Measurements from ENCODE around the gene ANKRD13D.

ANKRD13D gene

DNA sequence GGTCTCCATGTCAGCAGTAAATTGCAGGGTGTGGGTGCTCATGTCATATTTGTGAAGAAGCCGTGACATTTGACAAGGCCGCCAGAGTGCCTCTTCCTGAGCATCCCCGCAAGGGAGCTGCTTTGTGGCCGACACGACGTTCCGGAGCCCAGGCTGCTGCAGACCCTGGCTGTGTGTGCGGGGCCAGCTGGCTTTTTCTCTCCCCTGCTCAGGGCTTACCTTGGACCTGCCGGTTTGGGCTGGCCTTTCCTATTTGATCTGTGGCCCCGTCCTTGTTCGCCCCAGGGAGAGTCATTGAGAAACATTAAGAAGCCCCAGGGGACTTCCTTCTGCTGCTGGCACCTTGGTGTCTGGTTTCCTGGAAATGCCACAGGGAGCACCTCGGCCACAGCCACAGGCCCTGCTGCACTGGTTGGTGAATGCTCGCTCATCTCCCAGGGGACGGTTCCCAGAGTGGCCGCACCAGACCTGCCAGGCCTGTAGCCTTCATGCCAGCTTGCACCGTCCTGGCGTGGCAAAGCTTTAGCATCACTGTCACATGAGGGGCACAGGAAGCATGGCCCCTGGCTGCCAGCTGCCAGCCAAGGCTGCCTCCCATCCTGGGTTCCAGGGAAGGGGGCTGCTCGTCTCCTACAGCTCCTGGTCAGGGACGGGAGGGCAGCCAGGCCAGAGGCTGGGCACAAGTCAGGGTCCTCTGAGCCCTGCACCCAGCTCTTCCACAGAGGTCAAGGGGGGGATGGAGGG, 17.4 kb upstream of the ANKRD13D start:
- H3K4me3 ChIP-seq (ENCODE audit: low read depth, low read length), result no peak overlapping the region
- DNase-seq (ENCODE audit: low read depth), result no peak

- no peak overlapping the region for H3K4me3 ChIP-seq (ENCODE audit: low read depth, low read length)
- DNase-seq (ENCODE audit: low read depth), result no peak
These were observed 16.5 kb upstream of the ANKRD13D start for GRCh38 chr11:67272327-67273259.

DNA sequence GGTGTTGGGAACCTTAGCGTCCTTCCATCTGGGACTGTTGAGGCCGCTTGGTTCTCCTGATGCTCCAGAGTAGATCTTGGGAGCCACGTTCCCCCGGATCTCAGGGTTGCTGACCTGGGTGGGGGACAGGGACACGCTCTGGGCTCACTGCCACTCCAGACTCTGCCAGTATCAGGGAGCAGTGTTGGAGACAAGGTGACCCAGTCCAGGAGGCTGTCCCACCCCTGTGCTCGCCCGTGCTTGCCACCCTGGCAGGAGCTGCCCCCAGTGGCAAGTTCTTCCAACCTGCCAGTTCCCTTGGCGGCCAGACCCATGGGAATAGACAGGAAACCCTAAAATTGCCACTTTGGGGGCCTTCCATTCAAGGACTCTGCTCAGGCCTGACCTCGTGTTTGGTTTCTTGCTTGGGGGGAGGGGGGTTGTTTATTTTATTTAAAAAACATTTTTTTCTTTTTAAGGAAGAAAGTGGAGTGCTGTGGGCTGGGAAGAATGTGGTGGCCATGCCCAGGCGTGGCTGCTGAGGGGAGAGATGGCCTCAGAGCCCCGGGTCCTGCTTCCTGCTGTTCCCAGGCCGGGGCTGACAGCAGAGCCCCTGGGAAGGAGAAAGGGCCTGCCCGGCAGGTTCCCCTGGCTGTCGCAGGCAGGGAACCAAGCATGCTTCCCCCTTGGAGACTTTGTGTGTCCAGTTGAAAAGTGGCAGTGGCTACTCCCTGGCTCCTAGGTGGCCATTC, 15.7 kb upstream of the ANKRD13D start:
- H3K4me3 ChIP-seq (ENCODE audit: low read depth, low read length), result no peak overlapping the region
- DNase-seq (ENCODE audit: low read depth), result no peak

DNA sequence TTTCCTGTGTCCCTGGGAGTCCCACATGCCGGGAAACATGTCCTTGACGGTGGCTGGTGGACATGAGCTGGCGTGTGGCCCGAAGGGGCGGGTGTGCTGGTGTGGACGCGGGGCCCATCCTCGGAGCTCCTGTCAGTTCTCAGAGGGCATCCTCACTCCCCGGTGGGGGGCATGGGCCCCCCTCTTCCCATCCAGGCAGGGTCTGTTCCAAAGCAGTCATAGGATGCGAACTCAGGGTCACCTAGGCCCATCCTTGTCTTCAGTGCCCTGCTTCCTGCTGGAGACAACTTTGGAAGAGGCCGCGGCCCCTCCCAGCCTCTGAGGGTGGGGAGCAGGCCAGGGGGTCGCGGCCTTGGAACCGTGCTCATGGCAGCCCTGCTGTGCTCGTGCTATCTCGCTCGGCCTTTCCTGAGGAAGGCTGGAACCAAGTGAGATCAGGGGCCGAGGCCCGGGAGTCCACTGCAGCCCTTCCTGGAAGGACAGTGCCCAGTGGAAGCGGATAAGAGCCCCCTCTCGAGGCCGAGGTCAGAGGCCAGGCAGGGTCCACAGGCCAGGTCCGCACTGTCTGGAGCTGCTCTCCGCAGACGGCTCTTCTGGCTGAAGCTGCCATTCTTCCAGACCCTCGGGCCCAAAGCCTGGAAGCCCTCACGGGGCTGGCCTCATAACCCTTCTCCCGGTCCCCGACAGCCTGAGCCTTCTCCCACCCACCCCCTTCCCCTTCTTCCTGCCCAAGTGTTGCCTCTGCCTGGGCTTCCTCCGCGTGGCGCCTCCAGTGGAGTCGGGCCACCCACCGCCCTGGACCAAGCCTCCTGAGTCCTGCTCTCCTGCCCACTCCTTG, 14.1 kb upstream of the ANKRD13D start:
- no peak for DNase-seq (ENCODE audit: low read depth)

GRCh38 chr11:67275606-67276409, 13.3 kb upstream of the ANKRD13D start:
- no peak overlapping the region for H3K4me3 ChIP-seq (ENCODE audit: low read depth, low read length)
- DNase-seq (ENCODE audit: low read depth), result no peak

More for the DNA sequence above, 14.1 kb upstream of the ANKRD13D start:
- no peak overlapping the region for H3K4me3 ChIP-seq (ENCODE audit: low read depth, low read length)

GRCh38 chr11:67276781-67277230, 12.3 kb upstream of the ANKRD13D start:
- no peak for DNase-seq (ENCODE audit: low read depth)

DNA sequence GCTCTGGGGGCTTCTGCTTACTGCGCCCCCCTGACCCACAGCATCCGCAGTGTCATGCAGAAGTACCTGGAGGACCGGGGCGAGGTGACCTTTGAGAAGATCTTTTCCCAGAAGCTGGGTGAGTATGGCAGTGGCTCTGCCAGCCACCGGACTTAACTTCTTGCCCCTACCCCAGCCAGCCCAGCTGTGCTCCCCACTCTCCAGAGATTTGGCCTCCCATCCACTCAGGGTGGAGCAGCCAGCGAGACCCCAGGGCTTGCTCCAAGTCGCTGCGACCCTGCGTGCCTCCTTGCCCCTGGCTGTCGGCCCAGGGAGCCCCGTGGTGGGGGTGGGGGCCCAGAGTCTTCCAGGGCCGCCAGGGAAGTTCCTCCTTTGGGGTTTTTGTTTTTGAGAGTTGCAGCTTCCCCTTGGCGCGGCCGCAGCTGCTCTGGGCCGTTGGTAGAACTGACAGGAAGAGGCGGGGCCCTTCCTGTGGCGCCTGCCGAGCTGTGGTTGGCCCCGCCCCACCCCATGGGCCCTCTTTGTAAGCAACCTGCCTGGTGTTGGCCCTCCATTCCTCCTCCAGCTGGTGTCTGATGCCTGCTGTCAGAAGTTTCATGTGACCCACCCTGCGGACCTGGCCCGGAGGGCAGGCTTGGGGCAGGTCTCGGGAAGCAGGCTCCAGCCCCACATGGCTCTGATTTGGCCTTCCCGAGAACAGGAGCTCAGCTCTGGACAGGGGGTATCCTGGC, 11.7 kb upstream of the ANKRD13D start:
- peak overlapping the region; percentile 32 for H3K4me3 ChIP-seq (ENCODE audit: low read depth, low read length)
- no peak for DNase-seq (ENCODE audit: low read depth)

More at GRCh38 chr11:67276781-67277230, 12.3 kb upstream of the ANKRD13D start:
- peak overlapping the region; percentile 32 for H3K4me3 ChIP-seq (ENCODE audit: low read depth, low read length)

DNA sequence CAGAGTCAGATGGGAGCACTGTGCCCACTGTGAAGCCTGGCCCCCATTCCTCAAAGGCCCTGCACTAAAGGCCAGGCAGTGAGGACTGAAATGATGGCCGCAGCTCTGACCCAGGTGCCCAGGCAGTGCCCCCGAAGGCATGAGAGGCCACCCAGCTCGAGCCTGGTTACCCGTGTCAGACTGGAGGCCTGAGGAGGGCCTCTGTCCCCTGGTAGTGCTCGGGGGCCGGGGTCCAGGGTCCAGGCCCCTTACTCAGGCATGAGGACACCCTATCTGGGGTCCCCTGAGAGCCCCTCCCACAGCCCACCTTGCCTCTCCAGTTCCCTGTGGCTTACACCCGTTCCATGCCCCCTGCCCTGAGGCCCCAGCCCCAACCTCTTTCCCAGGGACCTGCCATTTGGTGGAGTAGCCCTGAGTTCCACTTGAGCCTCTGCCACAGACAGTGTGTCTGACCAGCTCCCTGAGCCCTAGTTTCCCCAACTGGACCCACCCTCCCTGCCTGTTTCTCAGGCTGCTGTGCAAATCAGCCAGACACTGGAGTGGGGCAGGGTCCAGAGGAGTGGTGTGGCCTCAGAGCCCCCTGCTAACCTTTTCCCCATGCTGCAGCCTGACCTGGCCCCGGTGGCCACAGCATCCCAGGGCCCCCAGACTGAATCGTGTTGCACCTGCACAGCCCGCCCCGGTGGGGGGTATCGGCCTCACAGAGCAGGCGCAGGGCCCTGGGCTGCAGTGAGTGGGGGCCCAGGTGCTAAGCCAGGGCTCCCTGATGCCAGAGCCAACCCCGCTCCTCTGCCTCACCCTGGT, 10.8 kb upstream of the ANKRD13D start:
- no peak for DNase-seq (ENCODE audit: low read depth)
- no peak overlapping the region for H3K4me3 ChIP-seq (ENCODE audit: low read depth, low read length)

DNA sequence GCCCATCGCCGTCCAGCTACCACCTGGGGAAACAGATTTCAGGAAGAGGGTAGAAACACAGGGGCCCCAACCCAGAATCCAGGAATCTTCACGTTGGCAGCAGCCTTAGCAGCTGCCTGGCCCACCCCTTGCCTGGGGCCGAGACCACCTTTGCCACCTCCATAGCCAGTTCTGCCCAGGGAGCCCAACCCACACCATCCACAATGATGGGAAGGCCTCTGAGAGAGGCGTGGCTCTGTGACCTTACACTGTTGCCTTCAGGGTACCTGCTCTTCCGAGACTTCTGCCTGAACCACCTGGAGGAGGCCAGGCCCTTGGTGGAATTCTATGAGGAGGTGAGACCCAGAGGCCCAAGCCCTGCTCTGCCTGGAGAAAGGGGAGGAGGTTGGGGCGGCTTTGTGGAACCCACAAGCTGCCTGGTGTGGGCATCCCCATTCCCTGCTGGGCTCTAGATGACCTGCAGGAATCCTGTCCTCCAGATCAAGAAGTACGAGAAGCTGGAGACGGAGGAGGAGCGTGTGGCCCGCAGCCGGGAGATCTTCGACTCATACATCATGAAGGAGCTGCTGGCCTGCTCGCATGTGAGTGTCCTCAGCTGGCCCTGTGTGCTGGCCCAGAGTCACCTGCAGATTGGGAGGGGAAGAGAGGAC, 10.0 kb upstream of the ANKRD13D start:
- H3K4me3 ChIP-seq (ENCODE audit: low read depth, low read length), result no peak overlapping the region
- no peak for DNase-seq (ENCODE audit: low read depth)

GRCh38 chr11:67279589-67280340, 9.3 kb upstream of the ANKRD13D start:
- H3K4me3 ChIP-seq (ENCODE audit: low read depth, low read length), result no peak overlapping the region
- DNase-seq (ENCODE audit: low read depth), result no peak

GRCh38 chr11:67280341-67280787, 8.7 kb upstream of the ANKRD13D start:
- no peak overlapping the region for H3K4me3 ChIP-seq (ENCODE audit: low read depth, low read length)

DNA sequence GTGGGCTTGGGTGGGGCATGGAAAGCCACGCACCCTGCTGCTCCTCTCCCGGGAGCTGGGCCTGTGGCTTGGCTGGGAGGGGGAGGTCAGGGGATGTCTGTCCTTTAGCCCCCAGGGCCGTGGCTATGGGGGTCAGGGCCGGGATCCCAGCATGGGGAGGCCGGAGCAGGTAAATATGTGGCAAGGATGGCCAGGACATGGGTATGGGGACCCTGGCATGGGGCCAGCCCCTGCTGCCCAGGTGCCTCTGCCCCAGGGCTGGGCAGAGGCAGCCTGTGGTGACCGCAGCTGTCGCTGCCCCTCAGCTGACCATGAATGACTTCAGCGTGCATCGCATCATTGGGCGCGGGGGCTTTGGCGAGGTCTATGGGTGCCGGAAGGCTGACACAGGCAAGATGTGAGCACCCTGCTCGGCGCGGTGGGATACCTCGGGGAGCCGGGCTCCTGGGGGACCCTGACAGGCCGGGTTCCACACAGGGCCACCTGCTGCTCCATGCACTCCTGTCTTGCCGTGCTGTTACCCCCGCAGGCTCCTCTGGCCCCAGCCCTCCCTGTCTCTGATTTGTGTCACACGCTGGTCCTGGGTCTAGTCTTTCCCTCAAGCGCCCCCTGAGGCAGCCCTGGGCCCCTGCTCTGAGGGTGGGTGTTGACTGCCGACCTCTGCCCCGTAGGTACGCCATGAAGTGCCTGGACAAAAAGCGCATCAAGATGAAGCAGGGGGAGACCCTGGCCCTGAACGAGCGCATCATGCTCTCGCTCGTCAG, 8.1 kb upstream of the ANKRD13D start:
- H3K4me3 ChIP-seq (ENCODE audit: low read depth, low read length), result no peak overlapping the region
- no peak for DNase-seq (ENCODE audit: low read depth)

More at GRCh38 chr11:67280341-67280787, 8.7 kb upstream of the ANKRD13D start:
- no peak for DNase-seq (ENCODE audit: low read depth)

DNA sequence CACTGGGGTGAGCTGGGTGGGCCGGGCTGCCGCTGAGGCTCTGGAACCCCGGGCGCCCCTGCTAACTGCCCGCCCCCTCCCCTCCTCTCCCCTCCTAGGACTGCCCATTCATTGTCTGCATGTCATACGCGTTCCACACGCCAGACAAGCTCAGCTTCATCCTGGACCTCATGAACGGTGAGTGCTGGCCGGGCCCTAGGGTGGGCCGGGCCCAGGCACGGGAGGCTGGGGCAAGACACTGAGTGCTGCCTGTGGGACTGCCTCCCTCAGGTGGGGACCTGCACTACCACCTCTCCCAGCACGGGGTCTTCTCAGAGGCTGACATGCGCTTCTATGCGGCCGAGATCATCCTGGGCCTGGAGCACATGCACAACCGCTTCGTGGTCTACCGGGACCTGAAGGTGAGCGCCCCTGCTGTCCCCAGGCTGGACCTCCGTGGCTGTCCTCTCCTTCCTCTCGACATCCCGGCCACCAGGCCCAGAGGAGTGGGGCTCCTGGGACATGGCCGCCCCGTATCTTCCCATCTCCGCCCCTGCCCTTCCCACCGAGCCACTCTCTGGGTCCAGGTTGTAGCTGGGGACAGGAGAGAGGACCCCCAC, 7.5 kb upstream of the ANKRD13D start:
- no peak for DNase-seq (ENCODE audit: low read depth)
- no peak overlapping the region for H3K4me3 ChIP-seq (ENCODE audit: low read depth, low read length)

GRCh38 chr11:67282155-67282875, 6.8 kb upstream of the ANKRD13D start:
- DNase-seq (ENCODE audit: low read depth), result no peak
- H3K4me3 ChIP-seq (ENCODE audit: low read depth, low read length), result no peak overlapping the region
